ENCODE results near the gene ZNF407.

Gene ZNF407

DNA sequence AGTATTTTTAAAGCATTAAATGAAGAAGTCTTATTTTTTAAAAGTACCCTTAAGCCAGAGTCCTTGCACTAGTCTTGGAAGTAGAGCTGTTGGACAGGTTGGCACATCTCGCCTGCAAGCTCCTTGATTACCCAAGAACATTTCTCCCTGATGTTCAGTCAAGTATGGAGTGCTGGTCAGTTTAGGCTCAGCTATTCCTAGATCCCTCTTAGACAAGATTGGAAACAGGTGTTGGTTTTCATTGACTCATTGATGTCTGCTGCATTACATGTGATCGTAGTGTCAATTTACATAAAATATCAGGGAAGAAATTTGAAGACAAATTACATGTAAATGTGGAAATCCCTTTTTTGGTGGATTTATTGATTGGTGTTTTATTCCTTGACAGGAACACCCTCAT, 170.4 kb downstream of the ZNF407 start:
- POLR2A ChIA-PET (ENCODE audit: low non-redundant PET), result no interaction called here
- TF ChIP-seq, protein P1, sequence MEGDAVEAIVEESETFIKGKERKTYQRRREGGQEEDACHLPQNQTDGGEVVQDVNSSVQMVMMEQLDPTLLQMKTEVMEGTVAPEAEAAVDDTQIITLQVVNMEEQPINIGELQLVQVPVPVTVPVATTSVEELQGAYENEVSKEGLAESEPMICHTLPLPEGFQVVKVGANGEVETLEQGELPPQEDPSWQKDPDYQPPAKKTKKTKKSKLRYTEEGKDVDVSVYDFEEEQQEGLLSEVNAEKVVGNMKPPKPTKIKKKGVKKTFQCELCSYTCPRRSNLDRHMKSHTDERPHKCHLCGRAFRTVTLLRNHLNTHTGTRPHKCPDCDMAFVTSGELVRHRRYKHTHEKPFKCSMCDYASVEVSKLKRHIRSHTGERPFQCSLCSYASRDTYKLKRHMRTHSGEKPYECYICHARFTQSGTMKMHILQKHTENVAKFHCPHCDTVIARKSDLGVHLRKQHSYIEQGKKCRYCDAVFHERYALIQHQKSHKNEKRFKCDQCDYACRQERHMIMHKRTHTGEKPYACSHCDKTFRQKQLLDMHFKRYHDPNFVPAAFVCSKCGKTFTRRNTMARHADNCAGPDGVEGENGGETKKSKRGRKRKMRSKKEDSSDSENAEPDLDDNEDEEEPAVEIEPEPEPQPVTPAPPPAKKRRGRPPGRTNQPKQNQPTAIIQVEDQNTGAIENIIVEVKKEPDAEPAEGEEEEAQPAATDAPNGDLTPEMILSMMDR (conservative IDR thresholded peaks at IDR 0.05; ENCODE audit: low read depth), result no peak
- H3K27ac ChIP-seq, result no peak overlapping the region
- no peak for DNase-seq (ENCODE audit: low spot score)
- CTCF ChIA-PET, result no interaction called here

DNA sequence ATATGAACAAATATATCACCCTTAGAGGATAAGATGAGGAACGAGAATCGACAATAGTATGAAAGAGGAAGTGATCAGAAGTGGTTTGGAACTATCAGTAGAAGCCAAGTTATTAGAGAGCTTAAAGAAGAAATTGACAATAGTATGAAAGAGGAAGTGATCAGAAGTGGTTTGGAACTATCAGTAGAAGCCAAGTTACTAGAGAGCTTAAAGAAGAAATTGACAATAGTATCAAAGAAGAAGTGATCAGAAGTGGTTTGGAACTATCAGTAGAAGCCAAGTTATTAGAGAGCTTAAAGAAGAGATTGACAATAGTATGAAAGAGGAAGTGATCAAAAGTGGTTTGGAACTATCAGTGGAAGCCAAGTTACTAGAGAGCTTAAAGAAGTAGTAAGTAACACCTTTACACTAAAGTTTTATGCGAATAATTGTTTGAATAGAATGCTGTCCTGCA, 175.5 kb downstream of the ZNF407 start:
- CTCF ChIA-PET, result no interaction called here

DNA sequence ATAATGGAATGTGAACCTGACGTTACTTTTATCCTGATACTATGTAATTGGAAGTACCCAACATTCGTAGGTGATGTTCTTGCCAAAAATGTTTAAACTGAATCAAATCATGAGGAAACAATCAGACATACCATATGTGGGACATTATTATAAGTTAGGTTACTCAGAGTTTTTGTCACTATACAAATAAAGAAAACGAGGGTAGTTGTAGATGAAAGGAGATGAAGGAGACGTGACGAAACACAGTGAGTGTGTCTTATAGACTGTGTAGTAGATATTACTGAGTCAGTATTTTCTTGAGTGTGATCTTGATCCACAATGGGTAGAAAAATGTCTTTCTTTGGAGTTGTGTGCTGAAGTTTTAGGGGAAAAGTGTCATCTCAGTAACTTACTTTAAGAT, 176.8 kb downstream of the ZNF407 start:
- ChIA-PET CTCF (no interaction called here), POLR2A (ENCODE audit: low non-redundant PET) (no interaction called here)
- no peak overlapping the region for H3K27ac ChIP-seq
- TF ChIP-seq, protein P1 (conservative IDR thresholded peaks at IDR 0.05; ENCODE audit: low read depth), result no peak
- DNase-seq (ENCODE audit: low spot score), result no peak

More for the DNA sequence above, 175.5 kb downstream of the ZNF407 start:
- no peak overlapping the region for H3K27ac ChIP-seq
- POLR2A ChIA-PET (ENCODE audit: low non-redundant PET), result no interaction called here
- TF ChIP-seq, protein P1 (conservative IDR thresholded peaks at IDR 0.05; ENCODE audit: low read depth), result no peak
- no peak for DNase-seq (ENCODE audit: low spot score)

DNA sequence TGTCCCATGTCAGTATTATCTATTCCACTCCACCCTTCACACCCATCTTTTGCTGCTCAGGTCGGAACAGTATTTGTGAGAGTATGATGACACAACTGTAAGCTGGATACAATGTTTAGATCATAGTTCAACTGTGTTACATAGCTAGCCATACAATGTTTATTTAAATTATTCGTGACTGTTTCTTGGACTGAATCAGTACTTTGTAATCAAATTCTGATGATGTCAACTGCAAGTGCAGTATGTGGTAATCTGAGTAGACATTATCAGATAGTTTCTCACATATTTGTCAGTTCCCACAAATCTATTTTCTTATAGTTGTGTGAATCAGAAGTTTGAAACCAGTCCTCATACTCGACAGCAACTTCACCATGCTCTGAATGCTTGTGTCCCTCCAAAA, 177.6 kb downstream of the ZNF407 start:
- TF ChIP-seq, protein P1 (conservative IDR thresholded peaks at IDR 0.05; ENCODE audit: low read depth), result no peak

DNA sequence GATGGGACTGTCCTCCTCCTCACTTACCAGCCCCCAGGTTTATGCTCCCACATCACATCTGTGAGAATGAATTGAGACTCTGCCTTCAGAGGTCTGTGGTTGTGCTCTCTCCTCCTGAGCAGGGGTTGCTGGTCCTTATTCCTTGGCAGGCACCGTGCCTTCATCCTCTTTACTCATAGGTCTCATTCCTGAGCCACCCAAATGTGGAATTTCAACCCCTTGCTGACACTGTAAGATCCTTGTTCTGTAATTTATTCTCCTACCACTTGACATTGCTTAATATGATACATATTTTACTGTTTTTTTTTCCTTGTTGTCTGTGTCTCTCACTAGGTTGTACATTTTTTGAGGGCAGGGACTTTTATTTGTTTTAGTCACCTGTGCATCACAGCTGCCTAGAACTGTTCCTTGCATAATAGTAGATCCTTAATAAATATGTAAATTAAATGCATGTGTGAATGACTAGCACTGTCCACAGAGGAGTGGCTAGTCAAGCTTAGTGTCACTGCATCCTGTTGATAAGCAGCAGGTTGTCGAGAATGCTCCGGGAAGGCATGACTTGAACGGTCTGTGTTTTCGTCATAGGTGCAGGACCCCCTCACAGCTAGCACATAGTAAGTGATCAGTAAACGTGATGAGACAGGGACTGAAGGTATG, 180.6 kb downstream of the ZNF407 start:
- TF ChIP-seq, protein P1 (conservative IDR thresholded peaks at IDR 0.05; ENCODE audit: low read depth), result no peak
- no peak overlapping the region for H3K27ac ChIP-seq
- ChIA-PET POLR2A (ENCODE audit: low non-redundant PET) (no interaction called here), CTCF (no interaction called here)
- DNase-seq (ENCODE audit: low spot score), result no peak

More for the DNA sequence above, 177.6 kb downstream of the ZNF407 start:
- ChIA-PET POLR2A (ENCODE audit: low non-redundant PET) (no interaction called here), CTCF (no interaction called here)
- no peak for DNase-seq (ENCODE audit: low spot score)
- H3K27ac ChIP-seq, result no peak overlapping the region

DNA sequence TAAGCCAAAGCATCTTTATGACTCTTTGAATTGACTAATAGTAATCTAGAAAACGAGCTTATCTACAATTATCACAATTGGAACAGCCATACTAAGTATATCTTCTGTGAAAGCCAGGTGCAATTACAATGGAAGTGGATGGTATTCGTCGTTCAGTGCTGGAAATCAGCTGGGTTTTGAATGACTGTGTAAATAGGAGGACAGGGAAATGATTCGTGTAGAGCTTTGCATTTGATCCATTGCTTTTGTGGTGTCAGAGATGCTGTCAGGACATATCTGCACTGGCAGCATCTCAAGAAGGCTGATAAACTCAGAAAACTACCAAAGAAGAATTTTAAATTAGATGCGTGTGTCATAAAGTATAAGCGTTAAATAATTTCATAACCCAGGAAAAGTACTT, 187.1 kb downstream of the ZNF407 start:
- no peak overlapping the region for H3K27ac ChIP-seq
- POLR2A ChIA-PET (ENCODE audit: low non-redundant PET), result no interaction called here
- TF ChIP-seq, protein P1 (conservative IDR thresholded peaks at IDR 0.05; ENCODE audit: low read depth), result no peak
- CTCF ChIA-PET, result no interaction called here
- no peak for DNase-seq (ENCODE audit: low spot score)
